H9 (cell line): ENCODE data around the gene VWF. TPM values are rescaled to one million over a fixed set of nuclear protein-coding genes. Genes with fewer than 3 reads are reported as not detected.
A peak's percentile ranks its signal among the peaks of the same experiment; 100 is the strongest.

Experiments
- DNase-seq: peaks from one replicate; pipeline ENCODE4 v3.0.0-alpha.2; 2017
- H2AFZ ChIP-seq: one replicate; pipeline ENCODE4 v1.6.1; 2013; ENCODE audit warnings: mild to moderate bottlenecking, low read length, control low read depth, moderate library complexity
- H2AK5ac ChIP-seq: 2 replicates; pipeline ENCODE4 v1.6.1; 2013; ENCODE audit warnings: low read length, control low read depth, mixed read lengths; ENCODE audit not compliant: insufficient read length
- H2BK120ac ChIP-seq: one replicate; pipeline ENCODE4 v1.6.1; 2013; ENCODE audit warnings: low read depth, mild to moderate bottlenecking, low read length, control low read depth, inconsistent platforms; ENCODE audit not compliant: poor library complexity, severe bottlenecking
- H2BK12ac ChIP-seq: 2 replicates; pipeline ENCODE4 v1.6.1; 2013; ENCODE audit warnings: low read length, control low read depth, mixed read lengths, low read depth; ENCODE audit not compliant: insufficient read length
- H2BK15ac ChIP-seq: 2 replicates; pipeline ENCODE4 v1.6.1; 2013; ENCODE audit warnings: low read depth, low read length, control low read depth
- H2BK20ac ChIP-seq: one replicate; pipeline ENCODE4 v1.6.1; 2013; ENCODE audit warnings: low read depth, mild to moderate bottlenecking, low read length, control low read depth, inconsistent platforms; ENCODE audit not compliant: poor library complexity, severe bottlenecking
- H2BK5ac ChIP-seq: 2 replicates; pipeline ENCODE4 v1.6.1; 2013; ENCODE audit warnings: low read length, control low read depth, mixed read lengths; ENCODE audit not compliant: insufficient read length
- H3K14ac ChIP-seq: 2 replicates; pipeline ENCODE4 v1.6.1; 2013; ENCODE audit warnings: low read length, control low read depth; ENCODE audit not compliant: insufficient read depth
- H3K18ac ChIP-seq: 2 replicates; pipeline ENCODE4 v1.6.1; 2013; ENCODE audit warnings: low read depth, mild to moderate bottlenecking, mixed read lengths, low read length, control low read depth; ENCODE audit not compliant: insufficient read length
- H3K23ac ChIP-seq: 2 replicates; pipeline ENCODE4 v1.6.1; 2013; ENCODE audit warnings: low read length, control low read depth, mixed read lengths, low read depth; ENCODE audit not compliant: insufficient read length
- H3K23me2 ChIP-seq: 2 replicates; pipeline ENCODE4 v1.6.1; 2013; ENCODE audit warnings: low read depth, mild to moderate bottlenecking, mixed read lengths, low read length, control low read depth; ENCODE audit not compliant: insufficient read length, poor library complexity, severe bottlenecking
- H3K27ac ChIP-seq: 2 replicates; pipeline ENCODE4 v1.5.1; 2013; ENCODE audit warnings: low read length, control low read depth, mixed read lengths, low read depth; ENCODE audit not compliant: insufficient read length
- H3K27me3 ChIP-seq: 2 replicates; pipeline ENCODE4 v1.6.1; 2013; ENCODE audit warnings: low read length, control low read depth, inconsistent platforms; ENCODE audit not compliant: insufficient read depth
- H3K4ac ChIP-seq: 2 replicates; pipeline ENCODE4 v1.6.1; 2013; ENCODE audit warnings: low read depth, mild to moderate bottlenecking, control low read depth, inconsistent platforms, low read length, moderate library complexity
- H3K4me1 ChIP-seq: 2 replicates; pipeline ENCODE4 v1.6.1; 2013; ENCODE audit warnings: low read length, control low read depth, inconsistent platforms; ENCODE audit not compliant: insufficient read depth
- H3K4me2 ChIP-seq: 2 replicates; pipeline ENCODE4 v1.6.1; 2013; ENCODE audit warnings: low read length, control low read depth, mixed read lengths; ENCODE audit not compliant: insufficient read length, insufficient read depth
- H3K56ac ChIP-seq: 2 replicates; pipeline ENCODE4 v1.6.1; 2013; ENCODE audit warnings: low read depth, mild to moderate bottlenecking, mixed read lengths, low read length, control low read depth; ENCODE audit not compliant: insufficient read length
- H3K79me1 ChIP-seq: 2 replicates; pipeline ENCODE4 v1.6.1; 2013; ENCODE audit warnings: low read depth, mild to moderate bottlenecking, moderate library complexity, low read length, control low read depth, inconsistent platforms; ENCODE audit not compliant: insufficient read depth, poor library complexity, severe bottlenecking
- H3K79me2 ChIP-seq: 2 replicates; pipeline ENCODE4 v1.6.1; 2013; ENCODE audit warnings: low read length, control low read depth, inconsistent platforms; ENCODE audit not compliant: insufficient read depth
- H3K9ac ChIP-seq: 2 replicates; pipeline ENCODE4 v1.6.1; 2013; ENCODE audit warnings: low read length, control low read depth, mixed read lengths; ENCODE audit not compliant: insufficient read length; ENCODE audit errors: extremely low read depth
- H3K9me3 ChIP-seq: one replicate; pipeline ENCODE4 v1.6.1; 2013; ENCODE audit warnings: low read depth, low read length, inconsistent platforms; ENCODE audit not compliant: control insufficient read depth
- H3T11ph ChIP-seq: one replicate; pipeline ENCODE4 v1.6.1; 2013; ENCODE audit warnings: mild to moderate bottlenecking, low read length, control low read depth, inconsistent platforms
- H4K20me1 ChIP-seq: one replicate; pipeline ENCODE4 v1.6.1; 2013; ENCODE audit not compliant: control insufficient read depth, insufficient read length, insufficient read depth
- H4K5ac ChIP-seq: 2 replicates; pipeline ENCODE4 v1.6.1; 2013; ENCODE audit warnings: low read depth, mild to moderate bottlenecking, mixed read lengths, low read length, control low read depth; ENCODE audit not compliant: insufficient read length
- H4K8ac ChIP-seq: replicated peaks from 2 replicates; pipeline ENCODE4 v1.6.1; 2013; ENCODE audit warnings: low read length, control low read depth, mixed read lengths, low read depth; ENCODE audit not compliant: insufficient read length
- H4K91ac ChIP-seq: 2 replicates; pipeline ENCODE4 v1.6.1; 2013; ENCODE audit warnings: low read depth, mild to moderate bottlenecking, moderate library complexity, mixed read lengths, low read length, control low read depth; ENCODE audit not compliant: insufficient read length
- H3K27ac Mint-ChIP-seq, 3 experiments: 2 replicates in 2 of 3; 3 replicates in 1 of 3; pipeline ENCODE4 v1.8.0; 2020 to 2021; ENCODE audit warnings: mixed read lengths in 3 of 3, mild to moderate bottlenecking in 1 of 3, moderate library complexity in 1 of 3
- H3K27me3 Mint-ChIP-seq: 2 replicates; pipeline ENCODE4 v1.8.0; 2021; ENCODE audit warnings: low read depth, mild to moderate bottlenecking, moderate library complexity, mixed read lengths
- H3K36me3 Mint-ChIP-seq, 3 experiments: 2 replicates in 2 of 3; 3 replicates in 1 of 3; pipeline ENCODE4 v1.8.0; 2020 to 2021; ENCODE audit warnings: low read depth in 3 of 3, mixed read lengths in 3 of 3; ENCODE audit not compliant: insufficient read depth in 1 of 3
- H3K4me1 Mint-ChIP-seq, 2 experiments: 2 replicates each; pipeline ENCODE4 v1.8.0; 2020; ENCODE audit warnings: mixed read lengths in 2 of 2
- H3K4me3 Mint-ChIP-seq, 2 experiments: 2 replicates in 1 of 2; 3 replicates in 1 of 2; pipeline ENCODE4 v1.8.0; 2020 to 2021; ENCODE audit warnings: mild to moderate bottlenecking in 2 of 2, mixed read lengths in 2 of 2, moderate library complexity in 1 of 2
- H3K9me3 Mint-ChIP-seq, 2 experiments: 2 replicates in 1 of 2; 3 replicates in 1 of 2; pipeline ENCODE4 v1.8.0; 2020; ENCODE audit warnings: mild to moderate bottlenecking in 2 of 2, mixed read lengths in 2 of 2, moderate library complexity in 1 of 2
- WGBS: extraction: QIAGEN DNeasy Blood & Tissue Kit; methylation state at CpG from one replicate; pipeline ENCODE4 v1.1.7; 2013; ENCODE audit warnings: missing lambda C conversion rate, low lambda C conversion rate, mixed read lengths; ENCODE audit not compliant: insufficient read length; ENCODE audit errors: extremely low coverage; 5-methylcytosine and 5-hydroxymethylcytosine counted together
- total RNA-seq: library from RNA; stranded (reverse); gene quantifications from 2 replicates; pipeline ENCODE4 v1.2.1, GENCODE V29; 2021
- TF ChIP-seq, protein P1 (sequence below): fragments of 200-600 bp; sonication (generic); conservative IDR thresholded peaks from 3 replicates; pipeline ENCODE4 v1.8.0; 2021; ENCODE audit warnings: antibody characterized with exemption, mild to moderate bottlenecking

Gene VWF
- total RNA-seq, 1 experiment from 2014 or later = 0.17 TPM

DNA sequence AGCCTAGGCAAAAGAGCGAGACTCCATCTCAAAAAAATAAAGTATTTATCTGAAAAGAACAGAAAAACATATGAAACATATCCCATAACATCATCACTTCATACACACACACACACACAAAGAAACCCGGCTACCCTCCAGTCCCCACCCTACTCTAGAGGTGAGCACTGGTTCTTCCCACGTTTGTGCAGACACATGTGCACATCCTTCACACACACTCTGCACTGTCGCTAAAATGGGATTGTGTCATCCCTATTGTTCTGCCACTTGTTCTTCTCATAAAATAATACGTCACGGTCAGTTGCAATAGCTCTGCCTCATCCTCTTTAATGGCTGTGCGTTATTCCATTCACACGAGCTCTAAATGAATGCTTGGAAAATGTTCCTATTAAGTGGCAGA lies 93.5 kb downstream of the VWF start:
- Histone ChIP-seq H2AK5ac (no peak overlapping the region), H3K79me2 (no peaks in the 10 kb centered on the region), H4K8ac (no peak overlapping the region), H3K14ac (no peak overlapping the region), H4K91ac (no peak overlapping the region), H3K4ac (no peak overlapping the region), H3K9me3 (no peaks in the 10 kb centered on the region), H4K20me1 (no peaks in the 10 kb centered on the region), H2BK15ac (no peak overlapping the region), H3K4me2 (no peak overlapping the region), H4K5ac (no peak overlapping the region), H2BK12ac (no peak overlapping the region), H3K4me1 (no peaks in the 10 kb centered on the region), H2BK120ac (no peak overlapping the region), H3K56ac (no peak overlapping the region), H3T11ph (no peak overlapping the region), H3K27ac (no peak overlapping the region), H3K23ac (no peak overlapping the region), H3K79me1 (no peaks in the 10 kb centered on the region), H3K9ac (no peak overlapping the region), H2BK20ac (no peak overlapping the region), H3K27me3 (no peaks in the 10 kb centered on the region), H3K18ac (no peak overlapping the region), H2BK5ac (no peak overlapping the region), H2AFZ (no peak overlapping the region), H3K23me2 (no peaks in the 10 kb centered on the region)
- TF ChIP-seq, protein P1, sequence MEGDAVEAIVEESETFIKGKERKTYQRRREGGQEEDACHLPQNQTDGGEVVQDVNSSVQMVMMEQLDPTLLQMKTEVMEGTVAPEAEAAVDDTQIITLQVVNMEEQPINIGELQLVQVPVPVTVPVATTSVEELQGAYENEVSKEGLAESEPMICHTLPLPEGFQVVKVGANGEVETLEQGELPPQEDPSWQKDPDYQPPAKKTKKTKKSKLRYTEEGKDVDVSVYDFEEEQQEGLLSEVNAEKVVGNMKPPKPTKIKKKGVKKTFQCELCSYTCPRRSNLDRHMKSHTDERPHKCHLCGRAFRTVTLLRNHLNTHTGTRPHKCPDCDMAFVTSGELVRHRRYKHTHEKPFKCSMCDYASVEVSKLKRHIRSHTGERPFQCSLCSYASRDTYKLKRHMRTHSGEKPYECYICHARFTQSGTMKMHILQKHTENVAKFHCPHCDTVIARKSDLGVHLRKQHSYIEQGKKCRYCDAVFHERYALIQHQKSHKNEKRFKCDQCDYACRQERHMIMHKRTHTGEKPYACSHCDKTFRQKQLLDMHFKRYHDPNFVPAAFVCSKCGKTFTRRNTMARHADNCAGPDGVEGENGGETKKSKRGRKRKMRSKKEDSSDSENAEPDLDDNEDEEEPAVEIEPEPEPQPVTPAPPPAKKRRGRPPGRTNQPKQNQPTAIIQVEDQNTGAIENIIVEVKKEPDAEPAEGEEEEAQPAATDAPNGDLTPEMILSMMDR = no peak
- peaks cover 0 to 8% (median 0%) of the 10 kb centered on the region in 3 experiments; a peak in 4 of 7 replicates for H3K36me3 Mint-ChIP-seq
- peaks cover 4% of the 10 kb centered on the region for H3K27me3 Mint-ChIP-seq
- peaks cover 0 to 7% of the 10 kb centered on the region in 2 experiments; a peak in 1 of 4 replicates for H3K4me1 Mint-ChIP-seq
- WGBS = no CpG with 5 or more reads among the region's 8 CpGs
- peak; percentile 10 for DNase-seq
- H3K4me3 Mint-ChIP-seq = no peak overlapping the region
- H3K9me3 Mint-ChIP-seq = peaks cover 9 to 10% of the 10 kb centered on the region in 2 experiments; a peak in 3 of 5 replicates
- no peak overlapping the region for H3K27ac Mint-ChIP-seq
